ENCODE results near the gene PJA2. TPM values are rescaled to one million over a fixed set of nuclear protein-coding genes. Genes with fewer than 3 reads are reported as not detected.

PJA2 gene
- polyA plus RNA-seq, 1 donor from 2014 or later = 142 TPM

GRCh38 chr5:109396965-109397364 is 12.8 kb downstream of the PJA2 start:
- Histone ChIP-seq H3K4me3 (ENCODE audit: low read length) (no peak overlapping the region), H2AFZ (ENCODE audit: low read depth, low read length) (no peak overlapping the region), H3K4me2 (ENCODE audit: low read length) (no peak overlapping the region), H3K79me2 (replicated peaks; ENCODE audit: insufficient read depth, low read length) (peaks cover 84% of the 10 kb centered on the region), H3K9me2 (ENCODE audit: insufficient read depth, low read length) (no peaks in the 10 kb centered on the region), H3F3A (ENCODE audit: insufficient read depth, low read length, poor library complexity, severe bottlenecking) (no peaks in the 10 kb centered on the region), H3K27me3 (ENCODE audit: insufficient read depth, low read depth, low read length) (no peaks in the 10 kb centered on the region), H3K9ac (ENCODE audit: low read length) (no peak overlapping the region), H3K27ac (ENCODE audit: low read length) (no peak overlapping the region), H4K20me1 (ENCODE audit: insufficient read depth) (no peaks in the 10 kb centered on the region), H3K36me3 (ENCODE audit: insufficient read depth, low read length) (no peaks in the 10 kb centered on the region), H3K9me3 (ENCODE audit: low read length) (no peaks in the 10 kb centered on the region)
- TF ChIP-seq MXI1 (conservative IDR thresholded peaks at IDR 0.05; ENCODE audit: poor library complexity, severe bottlenecking) (no peak), POLR2AphosphoS5 (IDR thresholded peaks at IDR 0.05) (no peak), SMC3 (conservative IDR thresholded peaks at IDR 0.05; ENCODE audit: poor library complexity) (no peak), TAF1 (IDR thresholded peaks at IDR 0.05; ENCODE audit: low read depth) (no peak), EP300 (conservative IDR thresholded peaks at IDR 0.05; ENCODE audit: poor library complexity, severe bottlenecking) (no peak), RAD21 (conservative IDR thresholded peaks at IDR 0.05) (no peak), EZH2 (IDR thresholded peaks at IDR 0.05; ENCODE audit: borderline replicate concordance, insufficient read depth, low read length, poor library complexity, severe bottlenecking) (no peak), CTCF (IDR thresholded peaks at IDR 0.05; ENCODE audit: poor library complexity, severe bottlenecking) (no peak), REST (IDR thresholded peaks at IDR 0.05; ENCODE audit: borderline replicate concordance) (no peak)

- Histone ChIP-seq H3K9me3 (ENCODE audit: low read length) (no peaks in the 10 kb centered on the region), H3K4me3 (ENCODE audit: low read length) (no peak overlapping the region), H2AFZ (ENCODE audit: low read depth, low read length) (no peak overlapping the region), H3K9ac (ENCODE audit: low read length) (no peak overlapping the region), H3K27ac (ENCODE audit: low read length) (no peak overlapping the region), H3K27me3 (ENCODE audit: insufficient read depth, low read depth, low read length) (no peaks in the 10 kb centered on the region), H3K9me2 (ENCODE audit: insufficient read depth, low read length) (no peaks in the 10 kb centered on the region), H3F3A (ENCODE audit: insufficient read depth, low read length, poor library complexity, severe bottlenecking) (no peaks in the 10 kb centered on the region), H4K20me1 (ENCODE audit: insufficient read depth) (no peaks in the 10 kb centered on the region), H3K36me3 (ENCODE audit: insufficient read depth, low read length) (no peaks in the 10 kb centered on the region), H3K4me2 (ENCODE audit: low read length) (no peak overlapping the region), H3K79me2 (replicated peaks; ENCODE audit: insufficient read depth, low read length) (peaks cover 84% of the 10 kb centered on the region)
- TF ChIP-seq TAF1 (IDR thresholded peaks at IDR 0.05; ENCODE audit: low read depth) (no peak), MXI1 (conservative IDR thresholded peaks at IDR 0.05; ENCODE audit: poor library complexity, severe bottlenecking) (no peak), EP300 (conservative IDR thresholded peaks at IDR 0.05; ENCODE audit: poor library complexity, severe bottlenecking) (no peak), SMC3 (conservative IDR thresholded peaks at IDR 0.05; ENCODE audit: poor library complexity) (no peak), RAD21 (conservative IDR thresholded peaks at IDR 0.05) (no peak), CTCF (IDR thresholded peaks at IDR 0.05; ENCODE audit: poor library complexity, severe bottlenecking) (no peak), POLR2AphosphoS5 (IDR thresholded peaks at IDR 0.05) (no peak)
Observed at GRCh38 chr5:109394806-109395205, 15.0 kb downstream of the PJA2 start.
